GM21526 (cell line): ENCODE results near the gene PDE5A.
A peak's percentile ranks its signal among the peaks of the same experiment; 100 is the strongest.

Experiments used
- ATAC-seq: cut with Tn5 transposase; IDR thresholded peaks from one replicate; pipeline ENCODE4 v1.9.1; 2021; ENCODE audit warnings: moderate library complexity; ENCODE audit not compliant: unreplicated experiment, low FRiP score

Gene PDE5A

DNA sequence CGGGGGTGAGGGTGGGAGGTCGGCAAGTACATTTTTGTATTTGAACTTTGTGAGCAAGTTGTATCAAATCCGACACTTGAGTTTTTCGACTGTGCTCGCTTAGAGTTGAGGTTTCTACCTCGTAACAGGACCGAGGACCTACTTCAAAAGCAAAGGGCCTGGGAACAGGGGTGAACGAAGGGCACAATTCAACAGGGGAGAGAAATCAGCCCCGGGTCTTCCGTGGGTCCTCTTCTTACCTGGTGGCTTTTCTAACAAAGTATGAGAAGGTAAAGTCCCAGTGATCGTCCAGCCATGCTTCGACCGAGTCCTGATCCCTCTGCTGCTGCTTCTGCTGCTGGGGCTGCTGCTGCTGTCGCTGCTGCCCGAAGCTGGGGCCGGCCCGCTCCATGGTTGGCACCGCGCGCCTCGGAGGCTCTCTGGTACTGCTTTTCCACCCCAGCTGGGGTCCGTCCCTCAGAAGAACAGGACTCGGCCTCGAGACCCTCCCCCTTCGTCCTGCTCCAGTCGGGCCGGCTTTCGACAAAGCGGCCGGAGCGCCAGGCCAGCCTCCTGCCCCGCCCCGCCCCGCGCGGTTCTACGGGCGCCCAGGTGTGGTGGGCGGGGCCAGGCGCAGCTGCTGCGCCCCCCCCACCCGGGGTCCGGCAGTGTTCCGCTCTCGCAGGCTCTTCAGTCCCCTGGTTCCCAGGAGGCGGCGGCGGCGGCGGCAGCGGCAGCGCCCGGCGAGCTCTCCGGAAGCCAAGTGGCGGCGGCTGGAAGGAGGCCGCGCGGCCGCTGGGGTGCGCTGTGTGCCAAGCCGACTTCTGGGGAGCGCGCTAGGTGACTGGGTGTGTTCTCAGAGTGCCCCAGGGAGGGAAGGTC is at the start of gene PDE5A:
Gene PDE5A, minus strand, starts transcription at position 524 of the 861 bp plus-strand sequence. Its CDS starts 133 bp downstream, at position 391.
- ATAC-seq = peak; percentile 96

DNA sequence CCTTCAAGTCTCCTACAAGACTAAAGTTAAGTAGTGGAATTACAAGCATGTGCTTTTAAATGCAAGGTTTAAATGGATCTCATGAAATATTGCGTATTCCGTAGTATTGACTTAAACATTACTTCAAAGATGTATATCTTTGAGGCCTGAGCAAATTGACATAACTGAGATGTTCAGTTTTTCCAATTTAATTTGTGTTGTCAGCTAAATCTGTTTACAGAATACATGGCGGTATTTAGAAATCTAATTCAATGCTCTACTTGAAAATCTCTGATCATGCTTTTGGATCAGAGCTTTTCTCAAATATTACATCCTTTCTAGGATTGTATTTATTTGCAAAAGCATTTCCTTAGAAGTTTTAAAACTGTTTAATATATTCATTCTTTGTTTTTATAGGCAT is 47.5 kb upstream of the PDE5A start:
- ATAC-seq = no peak

DNA sequence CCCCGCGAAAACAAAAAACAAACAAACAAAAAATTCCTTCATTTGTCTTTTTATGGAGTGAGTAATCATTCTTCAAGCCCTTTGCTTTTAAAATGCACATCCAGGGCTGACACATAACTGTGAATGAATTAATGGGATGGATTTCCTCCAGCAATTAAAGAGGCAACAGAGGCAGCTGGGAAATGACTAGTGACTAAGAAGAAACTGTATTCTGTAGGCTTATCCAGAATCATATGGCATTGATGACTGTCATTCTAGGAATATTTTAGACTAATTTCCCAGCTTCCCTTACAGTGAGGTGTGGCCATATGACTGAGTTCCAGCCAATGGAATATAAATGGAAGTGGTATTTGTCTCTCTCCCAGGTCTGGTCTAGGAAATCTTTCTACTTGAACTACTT is 46.8 kb upstream of the PDE5A start:
- ATAC-seq = no peak

GRCh38 chr4:119672938-119673337 is 44.3 kb upstream of the PDE5A start:
- ATAC-seq = no peak

- no peak for ATAC-seq
These were observed 43.5 kb upstream of the PDE5A start for GRCh38 chr4:119672086-119672485.

DNA sequence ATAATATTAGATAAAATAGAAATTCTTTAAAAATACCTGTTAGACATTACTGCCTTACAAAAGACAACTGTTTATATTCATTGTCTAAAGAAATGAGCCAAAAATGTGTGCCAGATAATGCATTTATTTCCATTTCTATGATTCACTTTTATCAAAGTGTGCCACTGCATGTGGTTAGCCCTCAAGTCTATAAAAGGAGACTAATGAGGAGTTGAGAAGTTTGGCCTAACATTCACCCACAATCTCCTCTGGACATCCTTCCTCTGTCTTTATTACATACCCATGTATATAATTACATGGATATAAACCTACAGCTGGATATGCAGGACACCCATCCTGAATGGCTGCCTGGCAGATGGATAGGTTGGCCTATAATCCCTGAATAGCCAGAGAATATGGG is 42.6 kb upstream of the PDE5A start:
- ATAC-seq = no peak

DNA sequence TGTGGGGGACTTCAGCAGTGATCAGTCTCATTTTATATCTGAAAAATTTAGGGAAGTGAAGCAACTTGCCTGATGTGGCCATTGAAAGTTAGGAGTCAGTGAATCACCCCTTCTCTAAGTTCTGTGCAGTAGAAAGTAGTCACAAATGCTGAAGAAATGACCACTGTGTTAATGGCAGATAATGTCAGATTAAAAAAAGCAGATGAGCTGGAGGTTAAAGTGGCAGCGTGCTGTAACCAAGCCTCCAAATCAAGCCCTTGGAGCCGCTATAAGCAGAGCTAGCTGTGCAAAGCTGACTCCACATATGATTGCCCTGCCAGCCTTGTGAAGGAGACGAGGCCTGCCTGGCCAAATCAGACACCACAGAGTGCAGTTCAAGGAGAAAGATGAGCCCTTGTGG is 39.2 kb upstream of the PDE5A start:
- no peak for ATAC-seq

DNA sequence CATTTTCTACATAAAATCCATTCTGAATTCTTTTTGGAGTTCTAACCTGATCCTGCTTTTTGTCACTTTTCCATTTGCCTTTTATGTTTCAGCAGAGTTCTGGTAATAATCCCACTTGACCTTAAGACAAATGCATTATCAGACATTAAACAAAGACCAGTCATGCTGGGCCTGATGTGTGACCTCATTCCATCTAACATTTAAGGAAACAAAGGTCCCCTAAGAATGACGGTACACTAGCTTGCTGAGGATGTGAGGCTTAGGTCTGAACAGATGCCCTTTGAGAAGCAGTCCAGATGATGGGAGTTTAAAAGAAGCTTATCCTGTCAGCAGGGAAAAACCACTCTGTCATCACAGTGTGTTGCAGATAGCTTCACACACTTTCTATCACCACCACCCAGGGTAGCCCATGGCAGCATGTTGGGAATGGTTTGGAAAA is 38.1 kb upstream of the PDE5A start:
- ATAC-seq = no peak

DNA sequence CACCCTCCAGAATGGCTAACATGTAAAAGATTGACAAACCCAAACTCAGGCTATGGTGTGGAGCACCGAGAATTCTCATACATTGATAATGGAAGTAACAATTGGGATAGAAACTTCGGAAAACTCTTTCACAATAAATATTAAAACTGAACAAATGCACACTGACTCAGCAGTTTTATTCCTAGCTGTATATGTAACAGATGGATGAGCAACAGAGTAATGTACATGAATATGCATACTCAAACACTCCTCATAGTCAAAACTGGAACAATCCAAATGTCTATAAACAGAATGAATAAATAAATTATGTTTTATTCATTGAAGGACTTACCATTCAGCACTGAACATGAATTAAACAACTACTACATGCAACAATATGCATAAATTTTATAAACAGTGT is 37.1 kb upstream of the PDE5A start:
- ATAC-seq = no peak

- ATAC-seq = peak; percentile 43
These were observed 35.7 kb upstream of the PDE5A start for GRCh38 chr4:119664168-119664907.

- ATAC-seq = peak; percentile 71
These were observed 34.7 kb upstream of the PDE5A start for GRCh38 chr4:119663160-119663788.

DNA sequence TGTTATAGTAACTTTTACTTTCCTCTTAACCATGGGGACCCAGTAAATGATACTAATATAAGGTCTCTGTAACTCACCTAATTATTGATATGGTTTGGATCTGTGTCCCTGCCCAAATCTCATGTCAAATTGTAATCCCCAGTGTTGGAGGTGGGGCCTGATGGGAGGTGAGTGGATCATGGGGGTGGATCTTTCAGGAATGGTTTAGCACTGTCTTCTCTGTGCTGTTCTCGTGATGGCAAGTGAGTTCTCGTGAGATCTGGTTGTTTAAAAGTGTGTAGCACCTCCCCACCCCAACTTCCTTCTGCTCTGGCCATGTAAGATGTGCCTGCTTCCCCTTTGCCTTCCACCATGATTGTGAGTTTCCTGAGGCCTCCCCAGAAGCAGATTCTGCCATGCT is 34.0 kb upstream of the PDE5A start:
- peak; percentile 31 for ATAC-seq

GRCh38 chr4:119661231-119661630 is 32.6 kb upstream of the PDE5A start:
- ATAC-seq = no peak

DNA sequence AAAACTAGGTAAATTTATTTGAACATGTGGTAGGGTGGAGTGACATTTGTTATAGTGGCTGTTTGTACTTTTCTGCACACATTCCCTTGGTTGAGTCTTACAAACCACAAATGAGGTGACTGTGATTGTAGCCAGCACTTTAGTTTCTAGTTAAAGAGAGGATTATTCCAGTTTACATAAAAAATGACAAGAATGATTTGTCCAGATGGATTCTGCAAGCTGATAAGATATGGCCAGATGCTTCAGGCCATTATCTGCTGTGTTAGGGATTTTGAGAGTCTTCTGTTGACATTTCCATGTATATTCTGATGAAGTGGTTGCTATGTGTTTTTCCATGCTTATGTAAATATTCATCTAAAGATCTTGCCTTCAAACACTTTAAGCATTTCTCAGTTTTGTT is 31.0 kb upstream of the PDE5A start:
- no peak for ATAC-seq

- ATAC-seq = no peak
These were observed 28.6 kb upstream of the PDE5A start for GRCh38 chr4:119657111-119657611.

GRCh38 chr4:119656342-119656741 is 27.7 kb upstream of the PDE5A start:
- no peak for ATAC-seq

- ATAC-seq = no peak
These were observed 26.7 kb upstream of the PDE5A start for GRCh38 chr4:119655111-119655837.

GRCh38 chr4:119653990-119654389 is 25.4 kb upstream of the PDE5A start:
- ATAC-seq = no peak

GRCh38 chr4:119652998-119653397 is 24.4 kb upstream of the PDE5A start:
- no peak for ATAC-seq

DNA sequence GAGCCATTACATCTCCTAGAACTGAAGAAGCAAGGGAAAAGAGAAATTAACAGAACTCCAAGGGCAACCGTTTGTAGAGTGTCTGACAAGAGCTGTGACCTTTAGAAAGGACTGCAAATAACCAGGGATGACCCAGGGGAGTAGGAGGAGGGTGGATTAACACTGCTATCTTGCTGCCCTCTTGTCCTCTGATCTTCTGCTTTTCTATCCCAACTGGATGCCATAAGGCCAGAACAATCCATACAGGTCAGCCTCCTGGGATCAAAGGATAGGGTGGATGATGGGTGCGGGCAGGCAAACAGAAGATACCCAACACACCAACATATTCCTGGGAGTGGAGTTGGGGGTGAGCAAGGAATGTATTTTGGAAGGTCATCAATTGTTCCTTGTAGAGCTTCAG is 19.8 kb upstream of the PDE5A start:
- ATAC-seq = no peak
